Measurements from ENCODE around the gene RNASE13.

Gene RNASE13

GRCh38 chr14:21023817-21024584, 10.6 kb downstream of the RNASE13 start:
- no peak for TF ChIP-seq CTCF (IDR thresholded peaks at IDR 0.05; ENCODE audit: low read depth, low read length)
- Histone ChIP-seq H3K27ac (peak overlapping the region; percentile 78), H3K36me3 (peaks cover 10% of the 10 kb centered on the region; the same call in 1 of the 2 replicates), H3K4me3 (ENCODE audit: low read depth, low read length) (peak overlapping the region; percentile 83), H3K9me3 (ENCODE audit: severe bottlenecking) (no peaks in the 10 kb centered on the region), H3K27me3 (ENCODE audit: insufficient read depth, low read depth, severe bottlenecking) (no peaks in the 10 kb centered on the region)
- DNase-seq = no peak

GRCh38 chr14:21023174-21023573, 11.4 kb downstream of the RNASE13 start:
- Histone ChIP-seq H3K36me3 (peaks cover 10% of the 10 kb centered on the region; the same call in 1 of the 2 replicates), H3K27me3 (ENCODE audit: insufficient read depth, low read depth, severe bottlenecking) (no peaks in the 10 kb centered on the region), H3K4me3 (ENCODE audit: low read depth, low read length) (no peak overlapping the region), H3K9me3 (ENCODE audit: severe bottlenecking) (no peaks in the 10 kb centered on the region), H3K27ac (no peak overlapping the region)
- TF ChIP-seq CTCF (IDR thresholded peaks at IDR 0.05; ENCODE audit: low read depth, low read length) = no peak
- no peak for DNase-seq

- TF ChIP-seq CTCF (IDR thresholded peaks at IDR 0.05; ENCODE audit: low read depth, low read length) = no peak
- H3K4me3 ChIP-seq (ENCODE audit: low read depth, low read length) = no peak overlapping the region
- no peak overlapping the region for H3K27ac ChIP-seq
Observed at GRCh38 chr14:21022686-21023085, 11.9 kb downstream of the RNASE13 start.

GRCh38 chr14:21020977-21021545, 13.5 kb downstream of the RNASE13 start:
- no peak for TF ChIP-seq CTCF (IDR thresholded peaks at IDR 0.05; ENCODE audit: low read depth, low read length)
- Histone ChIP-seq H3K27me3 (ENCODE audit: insufficient read depth, low read depth, severe bottlenecking) (no peaks in the 10 kb centered on the region), H3K27ac (no peak overlapping the region), H3K9me3 (ENCODE audit: severe bottlenecking) (no peaks in the 10 kb centered on the region), H3K4me3 (ENCODE audit: low read depth, low read length) (no peak overlapping the region), H3K36me3 (peaks cover 10% of the 10 kb centered on the region; the same call in 1 of the 2 replicates)
- DNase-seq = no peak

More at GRCh38 chr14:21022686-21023085, 11.9 kb downstream of the RNASE13 start:
- no peaks in the 10 kb centered on the region for H3K9me3 ChIP-seq (ENCODE audit: severe bottlenecking)
- no peak for DNase-seq
- H3K36me3 ChIP-seq = peaks cover 10% of the 10 kb centered on the region; the same call in 1 of the 2 replicates
- no peaks in the 10 kb centered on the region for H3K27me3 ChIP-seq (ENCODE audit: insufficient read depth, low read depth, severe bottlenecking)

- Histone ChIP-seq H3K36me3 (peaks cover 10% of the 10 kb centered on the region; the same call in 1 of the 2 replicates), H3K27ac (no peak overlapping the region), H3K9me3 (ENCODE audit: severe bottlenecking) (no peaks in the 10 kb centered on the region), H3K27me3 (ENCODE audit: insufficient read depth, low read depth, severe bottlenecking) (no peaks in the 10 kb centered on the region), H3K4me3 (ENCODE audit: low read depth, low read length) (no peak overlapping the region)
- no peak for DNase-seq
- TF ChIP-seq CTCF (IDR thresholded peaks at IDR 0.05; ENCODE audit: low read depth, low read length) = no peak
Observed at GRCh38 chr14:21019366-21019765, 15.2 kb downstream of the RNASE13 start.
